IPS-18a (cell line): ENCODE results near the gene CAPN3.

ENCODE experiments used
- H3K27ac ChIP-seq: one replicate; pipeline ENCODE4 v1.5.1; 2013; ENCODE audit warnings: low read length
- H3K27me3 ChIP-seq: one replicate; pipeline ENCODE4 v1.6.1; 2013; ENCODE audit warnings: mild to moderate bottlenecking, low read length; ENCODE audit not compliant: control insufficient read depth, insufficient read depth
- H3K36me3 ChIP-seq: one replicate; pipeline ENCODE4 v1.6.1; 2013; ENCODE audit warnings: low read depth, low read length; ENCODE audit not compliant: control insufficient read depth
- H3K4me1 ChIP-seq: one replicate; pipeline ENCODE4 v1.6.1; 2013; ENCODE audit warnings: low read depth, low read length; ENCODE audit not compliant: control insufficient read depth
- H3K4me3 ChIP-seq: one replicate; pipeline ENCODE4 v1.5.1; 2013; ENCODE audit warnings: low read length
- H3K9ac ChIP-seq: one replicate; pipeline ENCODE4 v1.6.1; 2013; ENCODE audit warnings: mild to moderate bottlenecking, low read length, moderate library complexity
- H3K9me3 ChIP-seq: one replicate; pipeline ENCODE4 v1.6.1; 2013; ENCODE audit warnings: low read depth, low read length; ENCODE audit not compliant: control insufficient read depth

The CAPN3 gene

GRCh38 chr15:42356851-42357250 is 2.5 kb upstream of the CAPN3 start:
- Histone ChIP-seq H3K27ac (no peak overlapping the region), H3K4me3 (no peak overlapping the region), H3K9me3 (no peaks in the 10 kb centered on the region), H3K36me3 (no peaks in the 10 kb centered on the region), H3K27me3 (peaks cover 4% of the 10 kb centered on the region), H3K4me1 (no peaks in the 10 kb centered on the region), H3K9ac (no peak overlapping the region)

DNA sequence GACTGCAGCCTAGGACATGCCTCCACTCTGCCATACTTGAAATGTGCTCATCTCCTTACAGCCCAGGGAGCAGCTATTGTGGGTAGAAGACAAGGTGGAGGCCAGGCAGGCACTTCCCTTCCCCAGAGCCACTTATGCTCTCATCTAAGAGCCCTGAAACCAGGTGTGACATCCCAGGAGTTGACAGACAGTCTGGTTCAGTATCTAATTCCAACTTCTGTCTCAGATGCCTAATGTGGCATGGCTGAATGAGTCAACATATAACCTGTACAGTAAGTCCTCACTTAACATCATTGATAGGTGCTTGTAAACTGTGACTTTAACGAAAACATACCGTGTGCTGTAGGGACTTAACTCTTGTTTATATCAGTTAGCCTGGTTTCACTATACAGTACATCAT is 1.2 kb upstream of the CAPN3 start:
- Histone ChIP-seq H3K27ac (no peak overlapping the region), H3K4me1 (no peaks in the 10 kb centered on the region), H3K27me3 (peaks cover 13% of the 10 kb centered on the region), H3K9me3 (no peaks in the 10 kb centered on the region), H3K9ac (no peak overlapping the region), H3K4me3 (no peak overlapping the region), H3K36me3 (no peaks in the 10 kb centered on the region)

DNA sequence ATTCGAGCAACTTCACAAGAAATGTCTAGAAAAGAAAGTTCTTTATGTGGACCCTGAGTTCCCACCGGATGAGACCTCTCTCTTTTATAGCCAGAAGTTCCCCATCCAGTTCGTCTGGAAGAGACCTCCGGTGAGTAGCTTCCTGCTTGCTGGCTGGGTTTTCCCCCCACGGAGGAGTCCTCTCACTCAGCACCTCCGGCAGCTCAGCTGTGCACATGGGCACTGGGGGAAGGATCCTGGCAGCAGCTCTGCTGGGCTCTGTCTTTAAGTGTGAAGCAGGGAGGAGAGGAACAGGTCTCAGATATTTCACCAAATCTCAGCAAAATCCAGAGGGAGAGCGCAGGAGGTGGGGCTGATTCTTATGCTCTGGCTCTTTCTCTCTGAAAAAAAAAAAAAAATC is 684 bp downstream of the CAPN3 start:
- Histone ChIP-seq H3K4me1 (peaks cover 13% of the 10 kb centered on the region), H3K27me3 (peaks cover 29% of the 10 kb centered on the region), H3K27ac (no peak overlapping the region), H3K36me3 (no peaks in the 10 kb centered on the region), H3K9ac (no peak overlapping the region), H3K9me3 (no peaks in the 10 kb centered on the region), H3K4me3 (no peak overlapping the region)

DNA sequence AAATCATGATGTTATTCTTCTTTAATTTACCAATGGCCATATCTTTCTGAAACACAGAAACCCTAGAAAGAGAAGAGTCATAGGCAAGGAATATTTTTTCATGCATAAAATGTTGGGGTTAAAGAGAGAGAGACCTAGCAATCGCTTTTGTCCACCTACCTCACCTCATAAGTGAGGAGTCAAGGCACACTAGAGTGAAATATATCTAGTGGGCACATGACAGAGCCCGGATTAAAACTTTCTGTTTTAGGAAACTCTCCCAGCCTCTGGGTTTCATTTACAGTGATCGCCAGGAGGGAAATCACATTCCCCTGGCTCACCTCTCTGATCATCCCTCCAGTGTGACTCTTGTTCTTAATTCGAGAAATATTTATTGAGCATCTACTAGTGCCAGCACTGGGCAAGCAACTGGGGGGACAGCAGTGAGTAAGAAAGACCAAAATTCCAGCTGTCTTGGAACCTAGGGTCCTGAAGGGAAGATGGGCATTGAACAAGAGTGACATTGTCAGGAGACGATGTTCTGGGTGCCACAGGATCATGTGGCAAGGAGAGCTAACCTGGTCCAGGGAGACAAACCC is 1.3 kb downstream of the CAPN3 start:
- Histone ChIP-seq H3K9me3 (no peaks in the 10 kb centered on the region), H3K9ac (no peak overlapping the region), H3K36me3 (no peaks in the 10 kb centered on the region), H3K27me3 (peaks cover 35% of the 10 kb centered on the region), H3K27ac (no peak overlapping the region), H3K4me1 (peaks cover 13% of the 10 kb centered on the region), H3K4me3 (no peak overlapping the region)

GRCh38 chr15:42363487-42363886 is 4.2 kb downstream of the CAPN3 start:
- Histone ChIP-seq H3K4me3 (no peak overlapping the region), H3K9me3 (no peaks in the 10 kb centered on the region), H3K27me3 (peaks cover 63% of the 10 kb centered on the region), H3K4me1 (peaks cover 13% of the 10 kb centered on the region), H3K27ac (no peak overlapping the region), H3K36me3 (no peaks in the 10 kb centered on the region), H3K9ac (no peak overlapping the region)

DNA sequence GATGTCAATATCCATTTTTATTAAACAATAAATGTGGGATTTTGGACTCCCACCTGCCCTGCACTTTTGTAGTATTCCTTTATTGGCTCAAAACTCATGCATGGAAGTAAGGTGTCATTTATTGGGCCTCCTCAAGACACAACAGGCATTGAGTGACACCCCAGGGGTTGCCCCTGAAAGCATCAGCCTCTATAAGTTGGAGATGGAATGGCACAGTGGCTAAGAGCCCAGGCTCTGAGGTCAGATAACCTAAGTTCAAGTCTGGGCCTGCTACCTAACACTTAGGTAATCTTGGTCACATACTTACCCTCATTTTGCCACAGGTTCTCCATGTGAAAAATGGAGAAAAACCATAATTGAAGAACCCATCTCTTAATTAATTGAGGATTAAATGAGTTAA is 4.6 kb downstream of the CAPN3 start:
- peaks cover 67% of the 10 kb centered on the region for H3K27me3 ChIP-seq
- no peak overlapping the region for H3K27ac ChIP-seq
- H3K9me3 ChIP-seq, result no peaks in the 10 kb centered on the region
- H3K9ac ChIP-seq, result no peak overlapping the region
- H3K4me1 ChIP-seq, result peaks cover 13% of the 10 kb centered on the region
- H3K36me3 ChIP-seq, result no peaks in the 10 kb centered on the region
- no peak overlapping the region for H3K4me3 ChIP-seq

DNA sequence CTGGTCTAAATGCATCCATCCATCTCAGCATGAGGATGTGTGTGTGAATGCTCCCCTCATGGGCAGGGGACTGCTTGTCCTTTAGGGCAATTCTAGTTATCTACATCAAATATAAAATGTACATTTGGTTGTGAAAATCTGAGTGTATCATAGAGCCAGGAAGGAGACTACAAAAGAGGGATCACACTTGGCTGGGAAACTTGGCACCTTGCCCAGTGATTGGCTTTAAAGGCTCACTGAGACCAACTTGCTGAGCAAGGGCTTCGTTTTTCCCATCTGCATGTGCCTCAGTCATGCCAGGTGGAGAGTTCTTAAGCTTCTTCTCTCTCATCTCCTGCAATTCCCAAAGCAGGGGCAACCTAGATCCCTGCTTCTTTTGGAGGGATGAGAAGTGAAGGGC is 5.2 kb downstream of the CAPN3 start:
- H3K9ac ChIP-seq, result no peak overlapping the region
- H3K9me3 ChIP-seq, result no peaks in the 10 kb centered on the region
- peaks cover 73% of the 10 kb centered on the region for H3K27me3 ChIP-seq
- H3K4me1 ChIP-seq, result peaks cover 13% of the 10 kb centered on the region
- no peak overlapping the region for H3K27ac ChIP-seq
- H3K4me3 ChIP-seq, result no peak overlapping the region
- H3K36me3 ChIP-seq, result no peaks in the 10 kb centered on the region

DNA sequence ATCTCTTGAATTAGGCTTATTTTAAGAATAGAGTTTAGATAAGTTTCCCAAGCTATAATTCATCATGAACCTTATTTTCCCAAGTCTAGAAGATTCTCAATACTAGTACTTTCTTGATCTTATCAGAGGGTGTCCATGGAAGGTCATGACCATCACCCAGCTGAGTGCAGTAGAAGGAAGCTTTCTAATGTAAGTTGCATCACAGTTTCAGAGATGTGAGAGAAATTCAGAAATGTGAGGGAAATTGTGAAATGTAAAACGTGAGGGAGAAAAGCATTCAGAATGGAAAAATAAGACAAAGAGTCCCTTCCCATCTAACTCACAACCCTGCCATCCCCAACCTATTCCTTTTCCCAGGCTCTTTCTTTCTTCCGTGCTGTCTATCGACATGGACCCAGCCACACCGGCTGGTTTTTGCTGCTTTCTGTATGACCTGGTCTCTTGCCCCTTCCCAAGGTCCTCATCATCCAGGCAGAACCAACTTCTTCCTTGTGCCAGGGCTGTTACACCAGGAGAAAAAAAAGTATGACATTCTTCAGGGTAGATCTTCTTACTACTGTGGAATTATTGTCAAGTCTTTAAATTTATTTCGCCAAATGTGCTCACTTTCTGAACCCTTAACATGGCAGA is 6.7 kb downstream of the CAPN3 start:
- Histone ChIP-seq H3K4me1 (peaks cover 13% of the 10 kb centered on the region), H3K9me3 (no peaks in the 10 kb centered on the region), H3K4me3 (no peak overlapping the region), H3K27ac (no peak overlapping the region), H3K36me3 (no peaks in the 10 kb centered on the region), H3K27me3 (peaks cover 88% of the 10 kb centered on the region), H3K9ac (no peak overlapping the region)

DNA sequence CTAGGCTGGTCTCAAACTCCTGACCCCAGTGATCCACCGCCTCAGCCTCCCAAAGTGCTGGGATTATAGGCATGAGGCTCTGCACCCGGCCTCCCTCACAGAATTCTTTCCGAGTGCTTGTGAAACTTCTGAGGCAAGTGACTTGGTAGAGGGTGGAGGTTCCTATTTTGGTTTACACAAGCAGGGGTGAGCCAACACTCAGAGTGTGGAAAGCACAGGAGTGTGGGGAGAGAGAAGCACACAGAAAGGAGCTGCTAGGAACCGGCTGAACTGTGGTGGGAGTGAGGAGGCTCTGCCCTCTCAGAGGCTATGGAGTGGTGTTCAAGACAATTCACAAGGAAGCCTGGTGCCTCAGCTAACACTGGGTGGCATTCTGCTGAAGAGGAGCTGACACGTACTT is 7.7 kb downstream of the CAPN3 start:
- no peaks in the 10 kb centered on the region for H3K36me3 ChIP-seq
- no peak overlapping the region for H3K4me3 ChIP-seq
- no peak overlapping the region for H3K27ac ChIP-seq
- H3K9ac ChIP-seq, result no peak overlapping the region
- H3K4me1 ChIP-seq, result peaks cover 13% of the 10 kb centered on the region
- no peaks in the 10 kb centered on the region for H3K9me3 ChIP-seq
- H3K27me3 ChIP-seq, result peaks cover 88% of the 10 kb centered on the region

GRCh38 chr15:42368096-42368495 is 8.8 kb downstream of the CAPN3 start:
- Histone ChIP-seq H3K4me1 (peaks cover 13% of the 10 kb centered on the region), H3K9me3 (no peaks in the 10 kb centered on the region), H3K27ac (no peak overlapping the region), H3K27me3 (peaks cover 92% of the 10 kb centered on the region), H3K4me3 (no peak overlapping the region), H3K36me3 (no peaks in the 10 kb centered on the region), H3K9ac (no peak overlapping the region)

DNA sequence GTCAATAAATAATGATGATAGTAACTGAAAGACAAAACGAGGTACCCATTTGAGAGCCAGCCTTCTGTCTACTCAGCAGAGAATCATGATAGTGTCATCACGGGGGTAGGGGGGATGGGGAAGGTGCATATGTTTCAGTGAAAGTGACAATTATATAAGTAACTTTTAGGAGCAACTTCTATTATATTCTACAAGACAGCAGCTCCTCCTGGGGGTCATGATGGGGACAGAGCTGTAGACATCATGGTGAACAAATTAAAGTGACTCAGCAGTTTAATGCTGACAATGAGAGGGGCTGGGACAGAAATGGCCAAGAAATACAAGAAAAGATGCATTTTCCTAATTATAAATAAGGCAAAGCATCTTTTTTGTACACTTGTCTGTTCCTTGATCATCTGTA is 11.8 kb downstream of the CAPN3 start:
- Histone ChIP-seq H3K27me3 (peaks cover 95% of the 10 kb centered on the region), H3K4me1 (no peaks in the 10 kb centered on the region), H3K4me3 (no peak overlapping the region), H3K9me3 (no peaks in the 10 kb centered on the region), H3K36me3 (no peaks in the 10 kb centered on the region), H3K27ac (no peak overlapping the region), H3K9ac (no peak overlapping the region)

GRCh38 chr15:42373274-42373673 is 14.0 kb downstream of the CAPN3 start:
- H3K27ac ChIP-seq, result no peak overlapping the region
- H3K9ac ChIP-seq, result no peak overlapping the region
- H3K4me3 ChIP-seq, result no peak overlapping the region
- peaks cover 6% of the 10 kb centered on the region for H3K4me1 ChIP-seq
- no peaks in the 10 kb centered on the region for H3K9me3 ChIP-seq
- H3K27me3 ChIP-seq, result peaks cover 95% of the 10 kb centered on the region
- H3K36me3 ChIP-seq, result no peaks in the 10 kb centered on the region
